Activated naive CD8-positive, alpha-beta T cell (primary cell): ENCODE measurements around the gene SPATA6.
"Not testable (repeated sequence)": the region's sequence is repeated elsewhere in the genome, so short reads cannot be mapped to it uniquely, and the experiment has no call there.

Experiments used
- H3K27ac Mint-ChIP-seq: one replicate; pipeline ENCODE4 v1.8.0; 2021; ENCODE audit warnings: mixed read lengths
- H3K27me3 Mint-ChIP-seq: one replicate; pipeline ENCODE4 v1.8.0; 2021; ENCODE audit warnings: mixed read lengths
- H3K36me3 Mint-ChIP-seq: one replicate; pipeline ENCODE4 v1.8.0; 2021; ENCODE audit warnings: mixed read lengths
- H3K4me1 Mint-ChIP-seq: one replicate; pipeline ENCODE4 v1.8.0; 2021; ENCODE audit warnings: low read depth, mixed read lengths
- H3K4me3 Mint-ChIP-seq: one replicate; pipeline ENCODE4 v1.8.0; 2021; ENCODE audit warnings: mild to moderate bottlenecking, mixed read lengths
- H3K9me3 Mint-ChIP-seq: one replicate; pipeline ENCODE4 v1.8.0; 2021; ENCODE audit warnings: low read depth, mixed read lengths

The SPATA6 gene

GRCh38 chr1:48471691-48472576 is at the start of gene SPATA6:
TSS of gene SPATA6 (minus strand) at chr1:48472204. CDS start at chr1:48472008, 196 bp downstream.
- Mint-ChIP-seq H3K4me3 (peak within 1 kb of the TSS; percentile 92), H3K27me3 (no peaks in the 10 kb centered on the region), H3K36me3 (no peaks in the 10 kb centered on the region), H3K9me3 (no peaks in the 10 kb centered on the region), H3K27ac (peak within 1 kb of the TSS; percentile 72), H3K4me1 (peaks cover 33% of the 10 kb centered on the region)

GRCh38 chr1:48519896-48520295 is 47.9 kb upstream of the SPATA6 start:
- not testable (repeated sequence) for H3K4me3 Mint-ChIP-seq, H3K9me3 Mint-ChIP-seq, H3K36me3 Mint-ChIP-seq, H3K4me1 Mint-ChIP-seq, H3K27ac Mint-ChIP-seq
- H3K27me3 Mint-ChIP-seq: peaks cover 16% of the 10 kb centered on the region

GRCh38 chr1:48506870-48507269 is 34.9 kb upstream of the SPATA6 start:
- Mint-ChIP-seq H3K27ac (no peak overlapping the region), H3K9me3 (no peaks in the 10 kb centered on the region), H3K27me3 (peaks cover 5% of the 10 kb centered on the region), H3K4me3 (no peak overlapping the region), H3K36me3 (no peaks in the 10 kb centered on the region), H3K4me1 (no peaks in the 10 kb centered on the region)

GRCh38 chr1:48500541-48501450 is 28.8 kb upstream of the SPATA6 start:
- Mint-ChIP-seq H3K27me3 (no peaks in the 10 kb centered on the region), H3K4me3 (no peak overlapping the region), H3K9me3 (no peaks in the 10 kb centered on the region), H3K4me1 (peaks cover 4% of the 10 kb centered on the region), H3K36me3 (no peaks in the 10 kb centered on the region), H3K27ac (no peak overlapping the region)

- H3K27me3 Mint-ChIP-seq: no peaks in the 10 kb centered on the region
- peaks cover 4% of the 10 kb centered on the region for H3K4me1 Mint-ChIP-seq
- no peak overlapping the region for H3K4me3 Mint-ChIP-seq
- H3K9me3 Mint-ChIP-seq: no peaks in the 10 kb centered on the region
- no peaks in the 10 kb centered on the region for H3K36me3 Mint-ChIP-seq
- no peak overlapping the region for H3K27ac Mint-ChIP-seq
Measured at GRCh38 chr1:48499211-48499735, 27.3 kb upstream of the SPATA6 start.

DNA sequence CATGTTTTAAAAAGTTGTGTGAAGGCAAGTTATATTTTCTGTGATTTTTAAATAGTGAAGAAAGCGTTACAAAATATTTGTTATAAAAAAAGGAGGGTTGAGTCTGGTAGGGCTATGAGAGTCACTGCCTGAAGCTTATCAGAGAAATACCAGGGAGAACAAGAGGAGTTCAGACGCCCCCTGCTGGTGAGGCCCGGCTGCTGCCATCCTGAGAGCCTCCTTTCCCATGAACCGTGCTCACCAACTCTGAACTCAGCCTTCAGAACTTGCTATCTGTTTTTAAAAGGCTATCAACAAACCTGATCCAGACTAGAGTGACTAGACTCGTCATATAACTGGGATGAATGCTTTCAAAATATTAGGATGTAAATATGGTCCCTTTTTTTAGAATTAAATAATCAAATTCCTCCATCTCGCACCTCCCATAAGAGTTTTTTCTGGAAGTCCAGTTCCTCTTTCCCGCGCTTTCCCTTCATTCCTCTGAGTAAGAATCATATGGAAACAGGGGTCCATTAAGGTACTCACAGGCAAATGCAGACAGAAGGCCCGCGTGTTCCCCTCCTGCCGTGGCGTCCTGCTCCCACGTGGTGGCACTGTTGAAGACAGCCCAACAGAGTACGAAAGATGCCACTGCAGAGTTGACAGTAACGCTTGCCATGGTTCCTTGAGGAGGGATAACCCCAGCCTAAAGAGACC is 26.2 kb upstream of the SPATA6 start:
- no peaks in the 10 kb centered on the region for H3K36me3 Mint-ChIP-seq
- H3K4me3 Mint-ChIP-seq: no peak overlapping the region
- H3K27me3 Mint-ChIP-seq: no peaks in the 10 kb centered on the region
- peaks cover 4% of the 10 kb centered on the region for H3K4me1 Mint-ChIP-seq
- no peaks in the 10 kb centered on the region for H3K9me3 Mint-ChIP-seq
- no peak overlapping the region for H3K27ac Mint-ChIP-seq

- Mint-ChIP-seq H3K36me3 (no peaks in the 10 kb centered on the region), H3K4me3 (no peak overlapping the region), H3K27ac (no peak overlapping the region), H3K4me1 (peaks cover 4% of the 10 kb centered on the region), H3K9me3 (no peaks in the 10 kb centered on the region), H3K27me3 (no peaks in the 10 kb centered on the region)
Measured at GRCh38 chr1:48495911-48496310, 23.9 kb upstream of the SPATA6 start.

- Mint-ChIP-seq H3K4me1 (peaks cover 4% of the 10 kb centered on the region), H3K27ac (no peak overlapping the region), H3K36me3 (no peaks in the 10 kb centered on the region), H3K27me3 (no peaks in the 10 kb centered on the region), H3K9me3 (no peaks in the 10 kb centered on the region), H3K4me3 (no peak overlapping the region)
Measured at GRCh38 chr1:48495166-48495565, 23.2 kb upstream of the SPATA6 start.

GRCh38 chr1:48493970-48494769 is 22.2 kb upstream of the SPATA6 start:
- no peak overlapping the region for H3K27ac Mint-ChIP-seq
- no peaks in the 10 kb centered on the region for H3K27me3 Mint-ChIP-seq
- H3K4me3 Mint-ChIP-seq: no peak overlapping the region
- H3K4me1 Mint-ChIP-seq: peaks cover 4% of the 10 kb centered on the region
- no peaks in the 10 kb centered on the region for H3K9me3 Mint-ChIP-seq
- H3K36me3 Mint-ChIP-seq: no peaks in the 10 kb centered on the region

GRCh38 chr1:48493041-48493440 is 21.0 kb upstream of the SPATA6 start:
- Mint-ChIP-seq H3K4me3 (no peak overlapping the region), H3K36me3 (no peaks in the 10 kb centered on the region), H3K4me1 (no peaks in the 10 kb centered on the region), H3K27me3 (no peaks in the 10 kb centered on the region), H3K9me3 (no peaks in the 10 kb centered on the region), H3K27ac (no peak overlapping the region)

- H3K27ac Mint-ChIP-seq: no peak overlapping the region
- no peaks in the 10 kb centered on the region for H3K4me1 Mint-ChIP-seq
- H3K9me3 Mint-ChIP-seq: no peaks in the 10 kb centered on the region
- H3K27me3 Mint-ChIP-seq: no peaks in the 10 kb centered on the region
- H3K36me3 Mint-ChIP-seq: no peaks in the 10 kb centered on the region
- no peak overlapping the region for H3K4me3 Mint-ChIP-seq
Measured at GRCh38 chr1:48492392-48492791, 20.4 kb upstream of the SPATA6 start.

- no peaks in the 10 kb centered on the region for H3K36me3 Mint-ChIP-seq
- H3K27ac Mint-ChIP-seq: no peak overlapping the region
- H3K27me3 Mint-ChIP-seq: no peaks in the 10 kb centered on the region
- no peaks in the 10 kb centered on the region for H3K9me3 Mint-ChIP-seq
- no peaks in the 10 kb centered on the region for H3K4me1 Mint-ChIP-seq
- no peak overlapping the region for H3K4me3 Mint-ChIP-seq
Measured at GRCh38 chr1:48488721-48489120, 16.7 kb upstream of the SPATA6 start.

GRCh38 chr1:48480504-48480903 is 8.5 kb upstream of the SPATA6 start:
- Mint-ChIP-seq H3K9me3 (no peaks in the 10 kb centered on the region), H3K27ac (no peak overlapping the region), H3K36me3 (no peaks in the 10 kb centered on the region), H3K27me3 (peaks cover 3% of the 10 kb centered on the region), H3K4me1 (no peaks in the 10 kb centered on the region), H3K4me3 (no peak overlapping the region)

DNA sequence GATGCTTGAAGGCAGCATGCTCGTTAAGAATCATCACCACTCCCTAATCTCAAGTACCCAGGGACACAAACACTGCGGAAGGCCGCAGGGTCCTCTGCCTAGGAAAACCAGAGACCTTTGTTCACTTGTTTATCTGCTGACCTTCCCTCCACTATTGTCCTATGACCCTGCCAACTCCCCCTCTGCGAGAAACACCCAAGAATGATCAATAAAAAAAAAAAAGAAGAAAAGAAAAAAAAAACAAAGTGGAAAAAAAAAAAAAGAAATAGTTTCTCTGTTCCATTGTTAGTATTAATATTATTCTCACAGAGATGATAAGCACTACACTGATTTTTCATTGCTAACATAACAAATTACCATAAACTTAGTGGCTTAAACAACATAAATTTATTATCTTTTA is 8.0 kb upstream of the SPATA6 start:
- not testable (repeated sequence) for H3K9me3 Mint-ChIP-seq, H3K4me1 Mint-ChIP-seq, H3K27me3 Mint-ChIP-seq, H3K27ac Mint-ChIP-seq, H3K36me3 Mint-ChIP-seq, H3K4me3 Mint-ChIP-seq
